Tibial nerve (tissue), 3 donors: ENCODE data around the gene CNPPD1.

ENCODE experiments used
- CTCF ChIP-seq, 5 experiments: fragments of 200-600 bp in 3 of 5; fragments of 450-650 bp in 2 of 5; sonication (generic) in 3 of 5; IDR thresholded peaks; one replicate each; pipeline ENCODE4 v1.5.1; 2016 to 2019; ENCODE audit warnings: antibody characterized with exemption in 5 of 5, mild to moderate bottlenecking in 3 of 5, moderate library complexity in 2 of 5
- POLR2A ChIP-seq, 2 donors: fragments of 450-650 bp; IDR thresholded peaks; one replicate each; pipeline ENCODE4 v1.6.1; 2017; ENCODE audit warnings: antibody characterized with exemption in 2 of 2, mild to moderate bottlenecking in 2 of 2, moderate library complexity in 2 of 2

- TF ChIP-seq POLR2A (IDR thresholded peaks at IDR 0.05) (no peak), CTCF (IDR thresholded peaks at IDR 0.05) (no peak)
Observed at GRCh38 chr2:219183151-219183772, 6.5 kb upstream of the CNPPD1 start.
